Fibroblast of lung (primary cell): ENCODE results near the gene PGK2. TPM values are rescaled to one million over a fixed set of nuclear protein-coding genes. Genes with fewer than 3 reads are reported as not detected.

Source experiments
- DNase-seq, 2 donors: peaks; one replicate each; pipeline versions ENCODE4 v3.0.0 to v3.0.0-alpha.2; 2010; ENCODE audit warnings: low read depth in 2 of 2
- H2AFZ ChIP-seq: 2 replicates; pipeline ENCODE4 v1.5.1; 2012; ENCODE audit warnings: low read length, control low read depth, inconsistent platforms
- H3K27ac ChIP-seq: 2 replicates; pipeline ENCODE4 v1.5.1; 2011; ENCODE audit warnings: low read length, control low read depth; ENCODE audit not compliant: insufficient read depth
- H3K27me3 ChIP-seq: 2 replicates; pipeline ENCODE4 v1.5.1; 2011; ENCODE audit warnings: mild to moderate bottlenecking, low read length; ENCODE audit not compliant: control insufficient read depth, insufficient read depth
- H3K36me3 ChIP-seq: 2 replicates; pipeline ENCODE4 v1.5.1; 2011; ENCODE audit warnings: low read length; ENCODE audit not compliant: control insufficient read depth, insufficient read depth
- H3K4me1 ChIP-seq: 2 replicates; pipeline ENCODE4 v1.5.1; 2011; ENCODE audit warnings: low read length; ENCODE audit not compliant: control insufficient read depth, insufficient read depth; ENCODE audit errors: extremely low read depth
- H3K4me2 ChIP-seq: 2 replicates; pipeline ENCODE4 v1.5.1; 2011; ENCODE audit warnings: low read length, control low read depth; ENCODE audit not compliant: insufficient read depth; ENCODE audit errors: extremely low read depth
- H3K4me3 ChIP-seq, 4 experiments: fragments of 200-600 bp in 1 of 4; sonication (generic) in 1 of 4; replicated peaks in 1 of 4; 2 replicates each; pipeline ENCODE4 v1.5.1; 2011 to 2016; ENCODE audit warnings: low read length in 4 of 4, low read depth in 3 of 4, mild to moderate bottlenecking in 3 of 4, control low read depth in 2 of 4, inconsistent platforms in 1 of 4, mixed read lengths in 1 of 4; ENCODE audit not compliant: insufficient read depth in 1 of 4; ENCODE audit errors: control extremely low read depth in 1 of 4
- H3K79me2 ChIP-seq: 2 replicates; pipeline ENCODE4 v1.5.1; 2012; ENCODE audit warnings: mild to moderate bottlenecking, low read length, inconsistent platforms; ENCODE audit not compliant: control insufficient read depth, insufficient read depth
- H3K9ac ChIP-seq: 2 replicates; pipeline ENCODE4 v1.5.1; 2011; ENCODE audit warnings: mild to moderate bottlenecking, low read length, control low read depth; ENCODE audit not compliant: insufficient read depth
- H3K9me3 ChIP-seq: 2 replicates; pipeline ENCODE4 v1.5.1; 2012; ENCODE audit warnings: low read depth, low read length; ENCODE audit not compliant: control insufficient read depth, insufficient read depth
- H4K20me1 ChIP-seq: 2 replicates; pipeline ENCODE4 v1.5.1; 2011; ENCODE audit warnings: low read length; ENCODE audit not compliant: control insufficient read depth, insufficient read depth; ENCODE audit errors: extremely low read depth
- CTCF ChIP-seq, 2 donors: IDR thresholded peaks in 1 of 2; conservative IDR thresholded peaks in 1 of 2; 1 replicate in 1 of 2; 2 replicates in 1 of 2; pipeline ENCODE4 v1.5.1; 2011 to 2012; ENCODE audit warnings: low read length in 2 of 2, control low read depth in 1 of 2, inconsistent platforms in 1 of 2, low read depth in 1 of 2, mild to moderate bottlenecking in 1 of 2
- EZH2 ChIP-seq: IDR thresholded peaks from 2 replicates; pipeline ENCODE4 v1.5.1; 2012; ENCODE audit warnings: low read length, control low read depth, mild to moderate bottlenecking; ENCODE audit errors: missing control alignments
- polyA plus RNA-seq, 2 donors: library from polyadenylated mRNA; depleted of rRNA in 1 of 2; stranded (reverse) in 1 of 2; unstranded in 1 of 2; fragments of >200 nt; gene quantifications; 2 replicates each; pipeline ENCODE4 v1.2.1, GENCODE V29; 2011 to 2012; ENCODE audit warnings: missing spikeins in 1 of 2
- total RNA-seq: library from RNA; depleted of rRNA; stranded (reverse); fragments of >200 nt; gene quantifications from 2 replicates; pipeline ENCODE4 v1.2.1, GENCODE V29; 2014

The PGK2 gene
- total and polyA plus RNA-seq, 2 donors (not counting 1 experiment from before 2014, with no cell fraction given): not detected

GRCh38 chr6:49776444-49776843 is 10.6 kb downstream of the PGK2 start:
- Histone ChIP-seq H3K36me3 (no peaks in the 10 kb centered on the region), H3K4me1 (no peaks in the 10 kb centered on the region), H3K9ac (no peak overlapping the region), H2AFZ (no peak overlapping the region), H3K9me3 (no peaks in the 10 kb centered on the region), H3K27ac (no peak overlapping the region), H3K4me3 (no peak overlapping the region), H3K4me2 (no peak overlapping the region), H3K79me2 (no peaks in the 10 kb centered on the region), H3K27me3 (no peaks in the 10 kb centered on the region), H4K20me1 (no peaks in the 10 kb centered on the region)
- TF ChIP-seq CTCF (conservative IDR thresholded peaks at IDR 0.05 in 1 of 2, IDR thresholded peaks at IDR 0.05 in 1 of 2; ENCODE audit: low read depth in 1 of 2, low read length in 2 of 2) (no peak), EZH2 (no peak)
- DNase-seq: no peak

- no peak for DNase-seq
- H3K4me3 ChIP-seq: no peak overlapping the region
- H3K4me2 ChIP-seq: no peak overlapping the region
- no peaks in the 10 kb centered on the region for H3K4me1 ChIP-seq
- no peak overlapping the region for H3K9ac ChIP-seq
- TF ChIP-seq EZH2 (no peak), CTCF (conservative IDR thresholded peaks at IDR 0.05 in 1 of 2, IDR thresholded peaks at IDR 0.05 in 1 of 2; ENCODE audit: low read depth in 1 of 2, low read length in 2 of 2) (no peak)
- H3K27ac ChIP-seq: no peak overlapping the region
- no peaks in the 10 kb centered on the region for H3K9me3 ChIP-seq
- no peaks in the 10 kb centered on the region for H3K36me3 ChIP-seq
- no peaks in the 10 kb centered on the region for H3K27me3 ChIP-seq
- H3K79me2 ChIP-seq: no peaks in the 10 kb centered on the region
- H2AFZ ChIP-seq: no peak overlapping the region
- no peaks in the 10 kb centered on the region for H4K20me1 ChIP-seq
These were observed 12.0 kb downstream of the PGK2 start for GRCh38 chr6:49775043-49775442.

GRCh38 chr6:49772285-49772684 is 14.8 kb downstream of the PGK2 start:
- Histone ChIP-seq H2AFZ (no peak overlapping the region), H3K4me3 (no peak overlapping the region), H3K27me3 (no peaks in the 10 kb centered on the region), H3K79me2 (no peaks in the 10 kb centered on the region), H3K9me3 (no peaks in the 10 kb centered on the region), H3K36me3 (no peaks in the 10 kb centered on the region), H3K27ac (no peak overlapping the region), H4K20me1 (no peaks in the 10 kb centered on the region), H3K4me2 (no peak overlapping the region), H3K9ac (no peak overlapping the region), H3K4me1 (no peaks in the 10 kb centered on the region)
- DNase-seq: no peak
- TF ChIP-seq CTCF (conservative IDR thresholded peaks at IDR 0.05 in 1 of 2, IDR thresholded peaks at IDR 0.05 in 1 of 2; ENCODE audit: low read depth in 1 of 2, low read length in 2 of 2) (no peak), EZH2 (no peak)
